HUES6 (cell line): ENCODE measurements around the gene SHLD1.

ENCODE experiments used
- H3K27ac ChIP-seq: 2 replicates; pipeline ENCODE4 v1.7.0; 2013; ENCODE audit warnings: low read depth, mild to moderate bottlenecking, low read length, inconsistent platforms
- H3K27me3 ChIP-seq: 2 replicates; pipeline ENCODE4 v1.6.1; 2013; ENCODE audit warnings: low read length; ENCODE audit not compliant: control insufficient read depth, insufficient read depth
- H3K36me3 ChIP-seq: 2 replicates; pipeline ENCODE4 v1.6.1; 2013; ENCODE audit warnings: low read length; ENCODE audit not compliant: control insufficient read depth, insufficient read depth
- H3K4me1 ChIP-seq: 2 replicates; pipeline ENCODE4 v1.6.1; 2013; ENCODE audit warnings: low read length; ENCODE audit not compliant: control insufficient read depth, insufficient read depth
- H3K4me3 ChIP-seq: 2 replicates; pipeline ENCODE4 v1.5.1; 2013; ENCODE audit warnings: low read depth, low read length
- H3K9ac ChIP-seq: one replicate; pipeline ENCODE4 v1.6.1; 2013; ENCODE audit warnings: mild to moderate bottlenecking, low read length
- H3K9me3 ChIP-seq: 2 replicates; pipeline ENCODE4 v1.6.1; 2013; ENCODE audit warnings: low read depth, low read length; ENCODE audit not compliant: control insufficient read depth, insufficient read depth

Gene SHLD1

GRCh38 chr20:5781798-5782750, 31.9 kb downstream of the SHLD1 start:
- no peaks in the 10 kb centered on the region for H3K27me3 ChIP-seq

GRCh38 chr20:5784735-5785134, 34.5 kb downstream of the SHLD1 start:
- Histone ChIP-seq H3K27ac (no peak overlapping the region), H3K9me3 (no peaks in the 10 kb centered on the region), H3K27me3 (no peaks in the 10 kb centered on the region), H3K4me3 (no peak overlapping the region), H3K4me1 (no peaks in the 10 kb centered on the region), H3K36me3 (no peaks in the 10 kb centered on the region), H3K9ac (no peak overlapping the region)

More at GRCh38 chr20:5781798-5782750, 31.9 kb downstream of the SHLD1 start:
- no peak overlapping the region for H3K4me3 ChIP-seq
- no peaks in the 10 kb centered on the region for H3K4me1 ChIP-seq
- H3K27ac ChIP-seq, result no peak overlapping the region
- H3K36me3 ChIP-seq, result no peaks in the 10 kb centered on the region
- H3K9me3 ChIP-seq, result no peaks in the 10 kb centered on the region
- no peak overlapping the region for H3K9ac ChIP-seq

GRCh38 chr20:5785146-5785545, 34.9 kb downstream of the SHLD1 start:
- no peak overlapping the region for H3K4me3 ChIP-seq
- H3K9me3 ChIP-seq, result no peaks in the 10 kb centered on the region
- no peaks in the 10 kb centered on the region for H3K27me3 ChIP-seq
- no peaks in the 10 kb centered on the region for H3K4me1 ChIP-seq
- H3K9ac ChIP-seq, result no peak overlapping the region
- no peaks in the 10 kb centered on the region for H3K36me3 ChIP-seq
- H3K27ac ChIP-seq, result no peak overlapping the region

- no peaks in the 10 kb centered on the region for H3K27me3 ChIP-seq
- H3K9me3 ChIP-seq, result no peaks in the 10 kb centered on the region
- H3K27ac ChIP-seq, result no peak overlapping the region
- no peaks in the 10 kb centered on the region for H3K4me1 ChIP-seq
- no peak overlapping the region for H3K9ac ChIP-seq
- H3K36me3 ChIP-seq, result no peaks in the 10 kb centered on the region
- no peak overlapping the region for H3K4me3 ChIP-seq
Measured at GRCh38 chr20:5786930-5787795, 37.0 kb downstream of the SHLD1 start.

- no peak overlapping the region for H3K27ac ChIP-seq
- no peaks in the 10 kb centered on the region for H3K36me3 ChIP-seq
- no peaks in the 10 kb centered on the region for H3K27me3 ChIP-seq
- H3K4me1 ChIP-seq, result no peaks in the 10 kb centered on the region
- H3K9ac ChIP-seq, result no peak overlapping the region
- H3K4me3 ChIP-seq, result no peak overlapping the region
- no peaks in the 10 kb centered on the region for H3K9me3 ChIP-seq
Measured at GRCh38 chr20:5787796-5788165, 37.6 kb downstream of the SHLD1 start.

- Histone ChIP-seq H3K9ac (no peak overlapping the region), H3K36me3 (no peaks in the 10 kb centered on the region), H3K4me1 (no peaks in the 10 kb centered on the region), H3K9me3 (no peaks in the 10 kb centered on the region), H3K27ac (no peak overlapping the region), H3K4me3 (no peak overlapping the region), H3K27me3 (no peaks in the 10 kb centered on the region)
Measured at GRCh38 chr20:5788385-5788895, 38.2 kb downstream of the SHLD1 start.

- H3K4me3 ChIP-seq, result no peak overlapping the region
- no peak overlapping the region for H3K9ac ChIP-seq
- no peaks in the 10 kb centered on the region for H3K36me3 ChIP-seq
- no peak overlapping the region for H3K27ac ChIP-seq
- H3K27me3 ChIP-seq, result no peaks in the 10 kb centered on the region
- H3K9me3 ChIP-seq, result no peaks in the 10 kb centered on the region
- H3K4me1 ChIP-seq, result no peaks in the 10 kb centered on the region
Measured at GRCh38 chr20:5789827-5790226, 39.6 kb downstream of the SHLD1 start.

- Histone ChIP-seq H3K9me3 (no peaks in the 10 kb centered on the region), H3K27ac (no peak overlapping the region), H3K9ac (no peak overlapping the region), H3K36me3 (no peaks in the 10 kb centered on the region), H3K27me3 (no peaks in the 10 kb centered on the region), H3K4me1 (no peaks in the 10 kb centered on the region), H3K4me3 (no peak overlapping the region)
Measured at GRCh38 chr20:5793916-5794315, 43.7 kb downstream of the SHLD1 start.

GRCh38 chr20:5796331-5797040, 46.3 kb downstream of the SHLD1 start:
- Histone ChIP-seq H3K9me3 (no peaks in the 10 kb centered on the region), H3K27me3 (no peaks in the 10 kb centered on the region), H3K4me3 (no peak overlapping the region), H3K9ac (no peak overlapping the region), H3K36me3 (no peaks in the 10 kb centered on the region), H3K27ac (no peak overlapping the region), H3K4me1 (no peaks in the 10 kb centered on the region)

- Histone ChIP-seq H3K9me3 (no peaks in the 10 kb centered on the region), H3K36me3 (no peaks in the 10 kb centered on the region), H3K27ac (no peak overlapping the region), H3K4me3 (no peak overlapping the region), H3K27me3 (no peaks in the 10 kb centered on the region), H3K4me1 (no peaks in the 10 kb centered on the region), H3K9ac (no peak overlapping the region)
Measured at GRCh38 chr20:5797165-5797564, 47.0 kb downstream of the SHLD1 start.
